Stimulated activated CD4-positive, alpha-beta T cell treated with anti-CD3 and anti-CD28 coated beads, Interleukin-15, amount 100 ng/mL, for 1 hour (primary cell): ENCODE results near the gene AQP10.
A peak's percentile ranks its signal among the peaks of the same experiment; 100 is the strongest.
"Not testable (repeated sequence)": the region's sequence is repeated elsewhere in the genome, so short reads cannot be mapped to it uniquely, and the experiment has no call there.

ENCODE experiments used
- DNase-seq, 2 donors: peaks; one replicate each; pipeline ENCODE4 v3.0.0-alpha.2; 2020; ENCODE audit warnings: low read depth in 1 of 2, low spot score in 1 of 2

The AQP10 gene

DNA sequence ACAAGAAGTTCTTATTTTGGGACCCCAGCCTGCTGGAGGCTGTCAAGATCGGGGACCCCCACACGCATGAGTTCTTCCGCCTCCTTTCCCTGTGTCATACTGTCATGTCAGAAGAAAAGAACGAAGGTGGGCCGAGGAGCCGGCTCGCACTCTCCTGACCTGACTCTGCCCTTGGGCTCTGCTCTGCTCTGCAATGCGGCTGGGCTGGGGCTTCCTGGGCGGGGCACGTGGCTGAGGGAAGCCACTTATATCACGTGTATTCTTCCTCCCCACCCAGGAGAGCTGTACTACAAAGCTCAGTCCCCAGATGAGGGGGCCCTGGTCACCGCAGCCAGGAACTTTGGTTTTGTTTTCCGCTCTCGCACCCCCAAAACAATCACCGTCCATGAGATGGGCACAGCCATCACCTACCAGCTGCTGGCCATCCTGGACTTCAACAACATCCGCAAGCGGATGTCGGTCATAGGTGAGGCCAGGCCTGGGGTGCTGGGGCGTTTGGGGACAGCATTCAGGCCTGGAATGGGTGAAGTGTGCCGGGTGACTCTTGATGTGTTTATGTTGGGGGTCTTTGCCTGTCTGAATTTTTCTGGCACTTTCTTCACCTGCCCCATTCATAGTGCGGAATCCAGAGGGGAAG, 22.1 kb downstream of the AQP10 start:
- DNase-seq = peak; percentile 49 to 61

DNA sequence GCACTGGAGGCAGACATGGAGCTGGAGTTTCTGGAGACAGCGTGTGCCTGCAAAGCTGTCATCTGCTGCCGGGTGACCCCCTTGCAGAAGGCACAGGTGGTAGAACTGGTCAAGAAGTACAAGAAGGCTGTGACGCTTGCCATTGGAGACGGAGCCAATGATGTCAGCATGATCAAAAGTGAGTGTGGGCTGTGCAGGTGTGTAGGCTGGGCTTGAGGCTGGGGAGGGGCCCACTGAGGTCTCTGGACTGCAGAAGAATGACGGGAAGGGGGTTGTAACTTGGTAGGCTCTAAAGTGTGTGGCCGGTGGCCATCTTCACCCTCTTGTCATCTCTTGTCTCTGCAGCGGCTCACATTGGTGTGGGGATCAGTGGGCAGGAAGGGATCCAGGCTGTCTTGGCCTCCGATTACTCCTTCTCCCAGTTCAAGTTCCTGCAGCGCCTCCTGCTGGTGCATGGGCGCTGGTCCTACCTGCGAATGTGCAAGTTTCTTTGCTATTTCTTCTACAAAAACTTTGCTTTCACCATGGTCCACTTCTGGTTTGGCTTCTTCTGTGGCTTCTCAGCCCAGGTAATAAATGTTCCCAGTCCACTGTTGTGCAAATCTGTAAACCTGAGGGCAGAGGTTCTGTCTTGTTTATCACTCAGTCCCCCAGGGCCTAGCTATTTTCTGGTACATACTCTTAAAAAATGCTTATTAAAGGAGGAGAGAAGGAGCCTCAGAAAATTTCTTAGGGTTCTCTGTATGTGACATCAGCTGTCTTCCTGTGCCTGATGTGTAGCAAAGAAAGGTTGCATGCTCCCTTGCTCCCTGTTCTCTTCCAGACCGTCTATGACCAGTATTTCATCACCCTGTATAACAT, 24.3 kb downstream of the AQP10 start:
- peak; percentile 58 to 64 for DNase-seq

DNA sequence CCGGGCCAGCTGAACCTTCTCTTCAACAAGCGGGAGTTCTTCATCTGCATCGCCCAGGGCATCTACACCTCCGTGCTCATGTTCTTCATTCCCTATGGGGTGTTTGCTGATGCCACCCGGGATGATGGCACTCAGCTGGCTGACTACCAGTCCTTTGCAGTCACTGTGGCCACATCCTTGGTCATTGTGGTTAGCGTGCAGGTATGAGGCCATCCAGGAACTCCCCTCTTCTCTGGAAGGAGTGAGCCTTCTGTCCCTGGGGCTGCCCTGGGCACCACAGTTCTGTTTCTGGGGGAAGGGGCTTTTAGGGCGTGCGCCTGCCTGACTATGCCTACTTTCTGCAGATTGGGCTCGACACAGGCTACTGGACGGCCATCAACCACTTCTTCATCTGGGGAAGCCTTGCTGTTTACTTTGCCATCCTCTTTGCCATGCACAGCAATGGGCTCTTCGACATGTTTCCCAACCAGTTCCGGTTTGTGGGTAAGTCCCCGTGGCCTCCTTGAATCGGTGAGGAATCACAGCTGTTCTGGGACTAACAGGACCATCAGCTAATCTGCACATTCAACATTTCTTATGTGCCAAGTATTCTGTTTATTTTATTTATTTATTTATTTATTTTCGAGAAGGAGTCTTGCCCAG, 25.5 kb downstream of the AQP10 start:
- no peak for DNase-seq

DNA sequence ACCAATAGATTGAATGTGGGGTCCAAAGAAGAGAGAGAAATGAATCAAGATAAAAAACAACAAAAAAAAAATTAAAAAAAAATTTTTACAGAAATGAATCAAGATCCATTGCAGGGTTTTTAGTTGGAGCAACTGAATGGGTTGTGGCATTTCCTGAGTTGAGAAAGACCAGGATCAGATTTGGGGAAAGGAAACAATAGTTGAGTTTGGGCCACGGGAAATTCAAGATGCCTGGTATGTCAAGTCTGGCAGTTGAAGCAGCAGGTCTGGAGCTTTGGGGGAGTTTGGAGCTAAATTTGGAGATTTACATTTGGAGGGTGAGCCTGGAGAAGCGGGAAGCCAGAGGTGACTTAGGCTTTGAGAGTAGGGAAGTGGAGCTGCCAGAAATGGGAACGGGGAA, 27.1 kb downstream of the AQP10 start:
- DNase-seq = no peak

DNA sequence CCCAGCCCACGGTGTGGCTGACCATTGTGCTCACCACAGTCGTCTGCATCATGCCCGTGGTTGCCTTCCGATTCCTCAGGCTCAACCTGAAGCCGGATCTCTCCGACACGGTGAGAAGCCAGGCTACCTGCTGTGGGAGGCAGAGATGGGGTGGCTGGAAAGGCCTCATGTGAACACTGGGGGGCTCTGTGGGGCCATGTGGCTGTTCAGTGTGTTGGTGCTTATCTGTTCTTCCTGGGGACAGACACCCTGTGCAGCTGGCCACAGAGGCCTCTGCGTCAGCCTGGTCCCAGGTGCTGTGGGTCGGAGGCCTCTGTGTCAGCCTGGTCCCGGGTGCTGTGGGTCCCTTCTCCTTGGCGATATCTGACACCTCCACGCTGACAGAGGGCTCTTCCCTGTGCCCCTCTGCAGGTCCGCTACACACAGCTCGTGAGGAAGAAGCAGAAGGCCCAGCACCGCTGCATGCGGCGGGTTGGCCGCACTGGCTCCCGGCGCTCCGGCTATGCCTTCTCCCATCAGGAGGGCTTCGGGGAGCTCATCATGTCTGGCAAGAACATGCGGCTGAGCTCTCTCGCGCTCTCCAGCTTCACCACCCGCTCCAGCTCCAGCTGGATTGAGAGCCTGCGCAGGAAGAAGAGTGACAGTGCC, 27.7 kb downstream of the AQP10 start:
- no peak for DNase-seq

DNA sequence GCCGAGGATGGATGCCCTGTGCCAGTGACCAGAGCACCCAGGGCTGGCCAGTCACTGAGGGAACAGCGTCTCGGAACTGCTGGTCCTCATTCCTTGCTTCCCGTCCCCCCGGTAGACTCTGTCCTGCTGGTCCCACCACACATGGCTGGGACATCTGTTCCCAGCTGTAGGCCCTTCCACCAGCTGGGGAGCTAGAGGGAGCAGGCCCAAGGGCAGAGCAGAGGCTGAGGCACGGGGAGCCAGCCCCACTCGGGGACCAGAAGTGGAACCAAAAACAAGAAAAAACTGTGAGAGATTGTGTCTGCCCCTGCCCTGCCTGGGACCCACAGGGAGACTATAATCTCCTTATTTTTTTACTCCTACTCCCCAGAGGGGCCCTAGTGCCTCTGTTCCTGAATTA, 28.2 kb downstream of the AQP10 start:
- DNase-seq = no peak

DNA sequence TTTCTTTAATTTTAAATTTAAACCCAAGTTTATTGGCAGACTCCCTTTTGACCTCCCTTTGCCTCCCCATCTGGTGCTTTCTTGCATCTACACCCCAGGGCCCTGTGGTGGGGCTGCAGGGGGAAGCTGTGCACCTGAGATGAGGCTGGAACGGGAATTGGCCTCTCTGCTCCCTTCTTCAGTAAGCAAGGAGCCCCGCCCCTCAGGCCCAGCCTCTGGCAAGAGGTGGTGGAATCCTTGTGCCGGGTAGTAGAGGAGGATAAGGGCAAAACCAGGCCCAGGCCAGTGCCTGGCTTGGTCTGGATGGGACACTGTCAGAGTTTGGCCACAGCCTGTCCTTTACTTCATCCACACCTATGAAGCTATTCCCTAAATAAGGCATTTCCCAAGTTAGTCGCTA, 29.5 kb downstream of the AQP10 start:
- DNase-seq = no peak

DNA sequence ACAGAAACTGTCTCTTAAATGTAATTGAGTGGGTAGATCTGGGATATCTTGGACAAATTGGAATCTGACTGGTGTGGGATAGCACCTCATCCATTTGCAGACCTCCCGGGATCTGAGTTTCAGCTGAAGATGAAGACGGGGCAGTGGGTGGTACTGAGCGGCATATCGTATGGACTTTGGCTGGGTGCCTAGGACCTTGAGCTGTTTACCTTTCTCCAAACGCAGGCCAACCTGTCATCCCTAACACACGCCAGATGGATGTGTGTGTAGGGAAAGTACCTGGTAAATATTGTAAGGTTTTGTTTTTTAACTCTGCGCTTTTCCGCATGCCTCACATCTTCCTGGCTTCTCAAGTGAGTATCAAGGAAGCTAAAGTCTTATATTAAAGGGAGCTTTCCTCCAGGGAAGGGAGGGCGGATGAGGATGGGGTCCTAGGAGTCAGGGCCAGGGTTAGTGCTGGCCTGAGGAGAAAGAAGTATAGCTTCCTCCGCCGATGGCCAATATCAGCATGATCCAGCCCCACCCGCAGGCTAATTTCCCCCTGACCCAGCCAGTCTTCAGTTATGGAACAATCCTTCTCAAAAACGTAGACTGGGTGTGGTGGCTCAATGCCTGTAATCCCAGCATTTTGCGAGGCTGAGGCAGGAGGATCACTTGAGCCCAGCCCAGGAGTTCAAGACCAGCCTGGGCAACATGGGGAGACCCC, 30.6 kb downstream of the AQP10 start:
- DNase-seq = no peak

DNA sequence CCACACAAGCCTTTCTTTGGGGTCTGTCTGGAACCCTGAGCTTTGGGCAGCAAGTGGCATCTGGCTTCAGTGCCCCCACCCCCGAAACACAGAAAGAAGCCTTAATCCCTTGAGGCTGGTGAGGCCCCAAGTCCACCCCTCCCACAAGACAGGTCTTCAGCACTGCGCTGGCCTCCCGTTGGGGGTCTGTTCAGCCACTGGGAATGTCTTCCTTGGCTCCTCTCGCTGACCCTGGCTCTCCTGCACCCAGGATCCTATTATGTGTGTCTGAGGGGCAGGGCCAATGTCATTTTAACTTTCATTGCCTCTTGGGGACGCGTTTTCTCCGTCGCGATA, 31.3 kb downstream of the AQP10 start:
- DNase-seq = no peak

DNA sequence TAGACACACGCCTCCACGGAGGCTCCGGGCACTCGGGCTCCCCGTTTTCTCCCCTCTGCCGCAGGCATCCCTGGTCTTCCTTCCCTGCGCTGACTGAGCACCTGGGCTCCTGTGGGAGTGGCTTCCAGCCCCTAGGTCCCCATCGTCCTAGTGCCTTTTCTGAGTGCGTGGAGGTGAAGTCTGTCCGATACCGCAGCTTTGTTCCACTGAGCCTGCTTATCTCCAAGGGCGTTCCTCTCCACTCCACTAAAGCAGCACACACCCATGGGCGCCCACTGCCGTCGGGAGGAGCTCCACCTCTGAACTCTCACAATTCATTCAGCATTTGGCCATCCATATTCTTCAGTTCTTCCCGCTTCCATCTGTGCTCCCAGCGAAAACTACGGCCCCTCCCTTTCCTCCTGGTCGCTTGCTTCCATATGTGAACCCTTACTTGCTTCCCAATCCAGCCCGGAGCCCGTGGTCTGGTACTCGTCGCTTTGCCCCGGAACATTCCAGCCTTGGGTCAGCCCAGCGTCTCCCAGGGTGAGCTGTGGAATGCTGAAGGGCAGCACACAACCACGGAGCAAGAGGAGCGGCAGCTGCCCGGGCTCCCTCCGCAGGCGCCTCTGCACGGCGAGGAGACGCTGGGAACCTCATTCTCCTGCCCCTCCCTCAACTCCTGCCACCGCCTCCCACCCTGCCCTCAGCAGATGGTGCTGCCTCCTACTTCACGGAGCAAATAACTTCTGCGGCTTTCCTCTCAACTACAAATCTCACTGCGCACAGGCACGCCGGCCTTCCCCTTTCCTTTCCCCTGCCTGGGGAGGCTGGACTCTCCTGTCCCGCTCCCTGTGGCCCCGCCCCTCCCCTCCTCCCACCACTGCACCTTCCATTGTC, 31.9 kb downstream of the AQP10 start:
- no peak for DNase-seq

DNA sequence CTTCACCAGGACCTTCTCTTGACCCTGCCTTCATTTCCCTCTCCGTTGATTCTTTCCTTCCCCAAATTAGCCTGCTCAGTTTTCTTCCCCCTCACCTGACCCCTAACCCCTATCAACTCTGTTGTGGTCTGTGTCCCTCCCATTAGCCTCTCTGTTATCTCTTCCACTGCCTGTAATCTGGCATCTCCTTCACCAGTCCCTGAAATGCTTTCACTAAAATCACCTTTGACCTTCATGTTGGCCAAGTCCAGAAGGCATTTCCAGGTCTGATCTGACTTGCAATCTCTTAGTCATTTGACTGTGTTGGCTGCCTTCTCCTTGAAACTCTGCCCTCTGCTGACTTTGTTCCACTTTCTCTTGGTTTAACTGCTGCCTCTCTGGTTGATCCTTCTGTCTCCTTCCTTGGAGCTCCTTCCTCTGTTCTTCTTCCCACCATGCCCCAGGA, 32.6 kb downstream of the AQP10 start:
- no peak for DNase-seq

DNA sequence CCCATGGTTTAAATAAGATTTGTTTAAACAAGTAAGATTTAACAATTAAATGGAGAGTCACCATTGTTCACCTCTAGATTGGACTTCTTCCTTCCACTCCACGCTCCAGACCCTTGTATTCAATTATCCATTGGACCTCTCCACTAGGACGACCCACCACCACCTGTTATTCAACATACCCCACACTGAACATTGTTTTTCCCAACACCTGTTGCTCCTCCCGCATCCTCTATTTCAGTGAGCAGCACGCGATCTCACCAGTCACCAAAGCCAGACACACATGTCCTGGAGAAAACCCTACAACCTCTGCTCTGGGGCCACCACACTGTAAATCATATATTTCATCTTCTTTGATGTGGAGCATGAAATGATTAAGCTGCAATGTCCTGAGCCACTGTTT, 33.1 kb downstream of the AQP10 start:
- DNase-seq = no peak

DNA sequence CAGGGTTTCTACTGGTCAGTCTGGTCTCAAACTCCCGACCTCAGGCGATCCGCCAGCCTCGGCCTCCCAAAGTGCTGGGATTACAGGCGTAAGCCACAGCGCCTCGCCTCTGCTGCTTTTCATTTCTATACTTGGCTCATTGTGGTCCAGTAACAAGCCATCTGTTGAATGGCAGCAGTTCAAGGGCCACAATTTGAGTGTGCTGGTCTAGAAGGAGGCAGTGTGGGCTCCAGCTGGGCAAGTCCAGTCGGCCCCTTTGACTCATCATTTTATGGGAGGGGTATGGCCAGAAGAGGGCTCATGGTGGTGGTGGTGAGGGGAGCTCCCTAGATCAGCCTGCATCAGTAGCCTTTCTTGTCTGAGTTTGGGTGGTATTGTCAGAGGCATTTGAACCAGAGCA, 37.6 kb downstream of the AQP10 start:
- DNase-seq = no peak

DNA sequence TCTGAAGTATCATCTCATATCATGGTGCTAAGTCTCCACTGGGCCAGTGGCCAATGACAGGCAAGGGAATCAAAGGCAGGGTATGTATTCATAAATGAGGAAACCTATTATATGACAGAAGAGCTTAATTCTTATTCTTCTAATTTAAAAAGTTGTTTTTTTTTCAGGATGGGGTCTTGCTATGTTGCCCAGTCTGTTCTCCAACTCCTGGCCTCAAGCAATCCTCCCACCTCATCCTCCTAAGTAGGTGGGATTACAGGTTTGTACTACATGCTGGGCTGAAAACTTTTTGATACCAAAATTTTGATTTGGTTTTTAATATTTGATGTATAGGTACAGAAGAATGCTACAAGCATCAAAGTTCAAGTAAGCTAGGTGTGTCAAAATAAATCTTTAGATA, 39.4 kb downstream of the AQP10 start:
- DNase-seq = no peak

DNA sequence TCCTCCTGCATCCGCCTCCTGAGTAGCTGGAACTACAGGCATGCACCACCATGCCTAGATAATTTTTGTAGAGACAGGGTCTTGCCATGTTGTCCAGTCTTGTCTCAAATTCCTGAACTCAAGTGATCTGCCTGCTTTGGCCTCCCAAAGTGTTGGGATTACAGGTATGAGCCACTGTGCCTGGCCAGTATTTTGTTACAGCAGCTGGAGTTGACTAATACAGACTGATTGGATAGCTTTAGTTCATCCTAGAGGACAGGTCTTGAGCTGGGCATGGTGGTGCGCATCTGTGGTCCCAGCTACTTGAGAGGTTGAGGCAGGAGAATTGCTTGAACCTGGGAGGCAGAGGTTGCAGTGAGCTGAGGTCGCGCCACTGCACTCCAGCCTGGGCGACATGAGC, 40.0 kb downstream of the AQP10 start:
- not testable (repeated sequence) for DNase-seq

DNA sequence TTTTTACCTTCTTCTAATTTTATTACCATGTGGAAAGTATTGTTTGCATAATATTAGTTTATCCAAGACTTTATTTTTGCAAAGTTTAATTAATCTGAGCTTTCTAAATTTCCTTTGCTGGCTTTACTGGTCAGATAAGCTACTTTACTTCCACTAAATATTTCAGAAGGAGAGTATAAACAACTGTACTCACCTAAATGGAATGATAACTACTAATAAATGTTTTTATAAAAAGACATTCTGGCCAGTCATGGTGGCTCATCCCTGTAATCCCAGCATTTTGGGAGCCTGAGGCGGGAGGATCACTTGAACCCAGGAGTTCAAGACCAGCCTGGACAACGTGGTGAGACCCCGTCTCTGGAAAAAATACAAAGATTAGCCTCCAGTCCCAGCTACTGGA, 40.5 kb downstream of the AQP10 start:
- DNase-seq = no peak

DNA sequence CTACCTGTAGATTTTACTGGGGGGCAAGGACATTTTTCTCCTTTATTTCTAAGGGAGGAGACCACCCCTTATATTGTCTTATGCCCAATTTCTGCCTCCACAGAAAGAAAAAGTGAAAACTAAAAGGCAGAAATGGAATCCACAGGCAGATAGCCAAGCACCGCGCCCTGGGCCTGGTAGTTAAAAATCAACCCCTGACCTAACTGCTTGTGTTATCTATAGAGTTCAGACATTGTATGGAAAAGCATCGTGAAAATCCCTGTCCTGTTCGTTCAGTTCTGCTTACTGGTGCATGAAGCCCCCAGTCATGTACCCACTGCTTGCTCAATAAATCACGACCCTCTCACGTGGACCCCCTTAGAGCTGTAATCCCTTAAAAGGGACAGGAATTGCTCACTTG, 50.5 kb downstream of the AQP10 start:
- no peak for DNase-seq

DNA sequence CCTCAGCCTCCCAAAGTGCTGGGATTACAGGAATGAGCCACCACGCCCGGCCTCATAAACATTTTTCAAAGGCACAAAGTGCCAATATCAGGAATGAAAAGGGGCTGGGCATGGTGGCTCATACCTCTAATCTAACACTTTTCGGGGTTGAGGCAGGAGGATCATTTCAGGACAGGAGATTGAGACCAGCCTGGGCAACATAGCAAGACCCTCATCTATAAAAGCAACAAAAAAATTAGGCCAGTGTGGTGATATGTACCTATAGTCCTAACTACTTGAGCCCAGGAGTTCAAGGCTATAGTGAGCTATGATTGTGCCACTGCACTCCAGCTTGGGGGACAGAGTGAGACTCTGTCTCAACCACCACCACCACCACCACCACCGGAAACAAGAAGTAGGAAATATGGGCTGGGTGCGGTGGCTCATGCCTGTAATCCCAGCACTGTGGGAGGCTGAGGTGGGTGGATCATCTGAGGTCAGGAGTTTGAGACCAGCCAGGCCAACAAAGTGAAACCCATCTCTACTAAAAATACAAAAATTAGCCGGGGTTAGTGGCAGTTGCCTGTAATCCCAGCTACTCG, 53.0 kb downstream of the AQP10 start:
- not testable (repeated sequence) for DNase-seq
